Neuronal stem cell (in vitro differentiated cells): Measurements from ENCODE around the gene NAA38.

ENCODE experiments used
- DNase-seq: peaks from one replicate; pipeline ENCODE4 v3.0.0-alpha.2; 2013; ENCODE audit warnings: low spot score
- H2AFZ ChIP-seq: one replicate; pipeline ENCODE4 v1.6.1; 2013; ENCODE audit warnings: mild to moderate bottlenecking, low read length, inconsistent platforms
- H2AK5ac ChIP-seq: 2 replicates; pipeline ENCODE4 v1.6.1; 2013; ENCODE audit warnings: low read depth, mild to moderate bottlenecking, inconsistent platforms, low read length, moderate library complexity, mixed read lengths
- H2BK120ac ChIP-seq: 2 replicates; pipeline ENCODE4 v1.6.1; 2013; ENCODE audit warnings: low read depth, mild to moderate bottlenecking, inconsistent platforms, low read length, moderate library complexity, mixed read lengths
- H2BK12ac ChIP-seq: one replicate; pipeline ENCODE4 v1.6.1; 2013; ENCODE audit warnings: low read length, inconsistent platforms
- H2BK15ac ChIP-seq: 2 replicates; pipeline ENCODE4 v1.6.1; 2013; ENCODE audit warnings: mild to moderate bottlenecking, low read length, inconsistent platforms, mixed read lengths
- H2BK5ac ChIP-seq: one replicate; pipeline ENCODE4 v1.6.1; 2013; ENCODE audit warnings: inconsistent platforms, mild to moderate bottlenecking, low read length, moderate library complexity
- H3K14ac ChIP-seq: one replicate; pipeline ENCODE4 v1.6.1; 2013; ENCODE audit warnings: low read length, inconsistent platforms
- H3K18ac ChIP-seq: 2 replicates; pipeline ENCODE4 v1.6.1; 2013; ENCODE audit warnings: low read length, inconsistent platforms
- H3K23ac ChIP-seq: 2 replicates; pipeline ENCODE4 v1.6.1; 2013; ENCODE audit warnings: low read depth, mild to moderate bottlenecking, mixed read lengths, low read length, inconsistent platforms; ENCODE audit not compliant: poor library complexity
- H3K27ac ChIP-seq: replicated peaks from 3 replicates; pipeline ENCODE4 v1.5.1; 2013; ENCODE audit warnings: low read length, inconsistent platforms
- H3K27me3 ChIP-seq, 3 experiments: 2 replicates each; pipeline ENCODE4 v1.6.1; 2013; ENCODE audit warnings: low read length in 3 of 3, mild to moderate bottlenecking in 2 of 3, inconsistent platforms in 1 of 3, low read depth in 1 of 3, mixed read lengths in 1 of 3, moderate library complexity in 1 of 3; ENCODE audit not compliant: control insufficient read depth in 3 of 3, insufficient read depth in 3 of 3
- H3K36me3 ChIP-seq, 2 donors: replicated peaks in 1 of 2; 2 replicates each; pipeline ENCODE4 v1.6.1; 2013; ENCODE audit warnings: low read length in 2 of 2; ENCODE audit not compliant: control insufficient read depth in 2 of 2, insufficient read depth in 2 of 2
- H3K4ac ChIP-seq: 2 replicates; pipeline ENCODE4 v1.6.1; 2013; ENCODE audit warnings: inconsistent platforms, mild to moderate bottlenecking, low read length, moderate library complexity
- H3K4me1 ChIP-seq, 2 donors: 1 replicate in 1 of 2; 2 replicates in 1 of 2; pipeline ENCODE4 v1.6.1; 2013; ENCODE audit warnings: low read length in 2 of 2, low read depth in 1 of 2; ENCODE audit not compliant: control insufficient read depth in 2 of 2, insufficient read depth in 1 of 2
- H3K4me2 ChIP-seq: one replicate; pipeline ENCODE4 v1.6.1; 2013; ENCODE audit warnings: mild to moderate bottlenecking, low read length, inconsistent platforms; ENCODE audit not compliant: insufficient read depth, poor library complexity, severe bottlenecking
- H3K4me3 ChIP-seq, 2 donors: 2 replicates each; pipeline ENCODE4 v1.5.1; 2013; ENCODE audit warnings: low read length in 2 of 2, mild to moderate bottlenecking in 2 of 2, inconsistent platforms in 1 of 2, moderate library complexity in 1 of 2
- H3K79me1 ChIP-seq: one replicate; pipeline ENCODE4 v1.6.1; 2013; ENCODE audit warnings: low read depth, mild to moderate bottlenecking, inconsistent platforms, low read length, moderate library complexity
- H3K9ac ChIP-seq: one replicate; pipeline ENCODE4 v1.6.1; 2013; ENCODE audit warnings: mild to moderate bottlenecking, low read depth, low read length, inconsistent platforms; ENCODE audit not compliant: poor library complexity
- H3K9me3 ChIP-seq, 2 donors: replicated peaks in 1 of 2; 2 replicates each; pipeline versions ENCODE3 to v1.6.1; 2013; ENCODE audit warnings: low read length in 2 of 2, mild to moderate bottlenecking in 2 of 2, inconsistent platforms in 1 of 2, low read depth in 1 of 2, mixed read lengths in 1 of 2, moderate library complexity in 1 of 2; ENCODE audit not compliant: control insufficient read depth in 2 of 2, insufficient read depth in 1 of 2
- H4K8ac ChIP-seq: one replicate; pipeline ENCODE4 v1.6.1; 2013; ENCODE audit warnings: low read depth, mild to moderate bottlenecking, inconsistent platforms, low read length, moderate library complexity
- H4K91ac ChIP-seq: one replicate; pipeline ENCODE4 v1.6.1; 2013; ENCODE audit warnings: low read length, low read depth, mild to moderate bottlenecking, inconsistent platforms; ENCODE audit not compliant: poor library complexity
- WGBS, 2 donors: extraction: QIAGEN DNeasy Blood & Tissue Kit; methylation state at CpG; one replicate each; pipeline ENCODE4 v1.1.7; 2013; ENCODE audit warnings: missing lambda C conversion rate in 2 of 2, mixed read lengths in 1 of 2; ENCODE audit not compliant: insufficient read length in 2 of 2, insufficient replicate concordance in 1 of 2; ENCODE audit errors: extremely low coverage in 2 of 2; 5-methylcytosine and 5-hydroxymethylcytosine counted together

NAA38 gene

DNA sequence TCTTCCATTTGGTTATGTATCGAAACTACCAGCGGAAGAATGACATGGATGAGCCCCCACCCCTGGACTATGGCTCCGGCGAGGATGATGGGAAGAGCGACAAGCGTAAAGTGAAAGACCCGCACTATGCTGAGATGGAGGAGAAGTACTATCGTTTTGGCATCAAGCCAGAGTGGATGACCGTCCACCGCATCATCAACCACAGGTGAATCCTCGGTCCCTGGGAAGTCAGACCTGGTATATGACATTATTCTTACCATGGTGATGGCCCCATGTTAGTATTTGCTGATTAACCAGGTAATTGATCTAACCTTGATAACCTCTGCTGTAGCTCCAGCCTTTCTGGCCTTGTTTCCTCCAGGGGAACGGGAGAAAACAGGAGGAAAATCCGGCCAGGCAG lies 39.7 kb upstream of the NAA38 start:
- H3K4me2 ChIP-seq, result no peak overlapping the region
- H2AK5ac ChIP-seq, result no peak overlapping the region
- H3K23ac ChIP-seq, result no peak overlapping the region
- H4K8ac ChIP-seq, result no peak overlapping the region
- no peaks in the 10 kb centered on the region for H3K9me3 ChIP-seq
- no peaks in the 10 kb centered on the region for H3K27me3 ChIP-seq
- H2BK12ac ChIP-seq, result no peak overlapping the region
- H2BK15ac ChIP-seq, result no peak overlapping the region
- H3K18ac ChIP-seq, result no peak overlapping the region
- H3K27ac ChIP-seq, result no peak overlapping the region
- H2BK120ac ChIP-seq, result no peak overlapping the region
- no peak for DNase-seq
- no peak overlapping the region for H3K14ac ChIP-seq
- H2AFZ ChIP-seq, result no peak overlapping the region
- WGBS, 2 donors, result no CpG with 5 or more reads among the region's 13 CpGs
- H3K4me3 ChIP-seq, result no peak overlapping the region
- H3K4me1 ChIP-seq, result no peaks in the 10 kb centered on the region
- H2BK5ac ChIP-seq, result no peak overlapping the region
- no peak overlapping the region for H3K9ac ChIP-seq
- H3K4ac ChIP-seq, result no peak overlapping the region
- H4K91ac ChIP-seq, result no peak overlapping the region
- H3K36me3 ChIP-seq, result peaks cover 16 to 89% of the 10 kb centered on the region in 2 donors
- no peaks in the 10 kb centered on the region for H3K79me1 ChIP-seq

DNA sequence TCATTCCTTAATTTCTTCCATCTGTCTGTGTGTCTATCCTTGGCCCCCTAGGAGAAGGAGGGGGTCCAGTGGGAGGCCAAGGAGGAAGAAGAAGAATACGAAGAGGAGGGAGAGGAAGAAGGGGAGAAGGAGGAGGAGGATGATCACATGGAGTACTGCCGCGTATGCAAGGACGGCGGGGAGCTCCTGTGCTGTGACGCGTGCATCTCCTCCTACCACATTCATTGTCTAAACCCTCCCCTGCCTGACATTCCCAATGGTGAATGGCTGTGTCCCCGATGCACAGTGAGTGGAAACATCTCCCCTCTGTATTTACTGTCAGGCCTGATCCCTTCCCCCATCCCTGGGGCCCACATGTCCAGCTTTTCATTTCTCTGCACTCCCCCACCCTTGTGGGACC lies 37.5 kb upstream of the NAA38 start:
- Histone ChIP-seq H3K27ac (no peak overlapping the region), H2BK5ac (no peak overlapping the region), H3K4me3 (no peak overlapping the region), H4K91ac (no peak overlapping the region), H2AK5ac (no peak overlapping the region), H2AFZ (no peak overlapping the region), H3K9me3 (no peaks in the 10 kb centered on the region), H3K9ac (no peak overlapping the region), H3K4me2 (no peak overlapping the region), H3K23ac (no peak overlapping the region), H3K14ac (no peak overlapping the region), H2BK120ac (no peak overlapping the region), H3K18ac (no peak overlapping the region), H3K27me3 (no peaks in the 10 kb centered on the region), H4K8ac (no peak overlapping the region), H2BK12ac (no peak overlapping the region), H2BK15ac (no peak overlapping the region), H3K4ac (no peak overlapping the region), H3K4me1 (peaks cover under 1 to 1% of the 10 kb centered on the region in 2 donors), H3K36me3 (peaks cover 19 to 90% of the 10 kb centered on the region in 2 donors), H3K79me1 (no peaks in the 10 kb centered on the region)
- DNase-seq, result no peak
- WGBS, 2 donors, result no CpG with 5 or more reads among the region's 8 CpGs

DNA sequence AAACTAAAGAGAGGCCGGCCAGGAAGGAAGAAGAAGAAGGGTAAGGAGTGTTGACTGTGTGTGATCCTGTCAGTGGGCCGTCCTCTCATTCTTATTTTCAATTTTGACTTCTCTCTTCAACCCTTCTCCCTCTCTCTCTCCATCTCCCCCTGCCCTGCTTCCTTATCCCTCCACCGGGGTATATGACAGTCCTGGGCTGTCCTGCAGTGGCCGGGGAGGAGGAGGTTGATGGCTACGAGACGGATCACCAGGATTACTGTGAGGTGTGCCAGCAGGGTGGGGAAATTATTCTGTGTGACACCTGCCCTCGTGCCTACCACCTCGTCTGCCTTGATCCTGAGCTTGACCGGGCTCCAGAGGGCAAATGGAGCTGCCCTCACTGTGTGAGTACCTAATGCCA lies 36.9 kb upstream of the NAA38 start:
- no peak overlapping the region for H2BK120ac ChIP-seq
- no peak overlapping the region for H3K9ac ChIP-seq
- H2BK5ac ChIP-seq, result no peak overlapping the region
- H3K4me3 ChIP-seq, result no peak overlapping the region
- H3K23ac ChIP-seq, result no peak overlapping the region
- H3K9me3 ChIP-seq, result no peaks in the 10 kb centered on the region
- no peak overlapping the region for H3K18ac ChIP-seq
- no peak overlapping the region for H3K14ac ChIP-seq
- H3K79me1 ChIP-seq, result no peaks in the 10 kb centered on the region
- no peak for DNase-seq
- H2AK5ac ChIP-seq, result no peak overlapping the region
- H2BK15ac ChIP-seq, result no peak overlapping the region
- H2AFZ ChIP-seq, result no peak overlapping the region
- H3K4ac ChIP-seq, result no peak overlapping the region
- H3K27me3 ChIP-seq, result no peaks in the 10 kb centered on the region
- no CpG with 5 or more reads among the region's 9 CpGs for WGBS, 2 donors
- H2BK12ac ChIP-seq, result no peak overlapping the region
- peaks cover 16 to 87% of the 10 kb centered on the region in 2 donors for H3K36me3 ChIP-seq
- no peak overlapping the region for H4K8ac ChIP-seq
- no peak overlapping the region for H4K91ac ChIP-seq
- H3K27ac ChIP-seq, result no peak overlapping the region
- H3K4me1 ChIP-seq, result peaks cover 5 to 7% of the 10 kb centered on the region in 2 donors
- no peak overlapping the region for H3K4me2 ChIP-seq

DNA sequence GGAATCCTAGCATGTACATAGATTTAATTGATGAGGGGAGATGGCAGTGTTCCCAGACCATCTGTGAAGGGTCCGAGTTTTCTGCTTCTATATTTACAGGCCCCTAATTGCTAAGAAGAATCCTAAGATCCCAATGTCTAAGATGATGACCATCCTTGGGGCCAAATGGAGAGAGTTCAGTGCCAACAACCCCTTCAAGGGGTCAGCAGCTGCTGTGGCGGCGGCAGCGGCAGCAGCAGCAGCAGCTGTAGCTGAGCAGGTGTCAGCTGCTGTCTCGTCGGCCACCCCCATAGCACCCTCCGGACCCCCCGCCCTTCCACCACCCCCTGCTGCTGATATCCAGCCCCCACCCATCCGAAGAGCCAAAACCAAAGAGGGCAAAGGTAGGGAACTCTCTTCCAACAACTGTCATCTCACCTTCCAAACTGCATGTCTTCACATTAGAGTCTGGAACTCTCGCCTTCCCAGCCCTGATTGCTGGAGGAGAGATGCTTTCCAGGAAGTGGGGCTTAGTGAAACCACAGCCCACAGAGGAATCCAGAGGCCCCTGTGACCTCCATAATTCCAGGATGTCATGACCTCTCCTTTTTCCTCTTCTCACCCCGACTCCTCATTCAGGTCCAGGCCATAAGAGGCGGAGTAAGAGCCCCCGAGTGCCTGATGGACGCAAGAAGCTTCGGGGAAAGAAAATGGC lies 36.0 kb upstream of the NAA38 start:
- Histone ChIP-seq H3K18ac (no peak overlapping the region), H2BK12ac (no peak overlapping the region), H2AK5ac (no peak overlapping the region), H2BK15ac (no peak overlapping the region), H2AFZ (no peak overlapping the region), H3K36me3 (peaks cover 14 to 78% of the 10 kb centered on the region in 2 donors), H4K8ac (no peak overlapping the region), H3K23ac (no peak overlapping the region), H2BK5ac (no peak overlapping the region), H3K14ac (no peak overlapping the region), H3K4ac (no peak overlapping the region), H3K9me3 (no peaks in the 10 kb centered on the region), H2BK120ac (no peak overlapping the region), H3K4me2 (no peak overlapping the region), H3K27ac (no peak overlapping the region), H3K9ac (no peak overlapping the region), H3K4me1 (peaks cover 13 to 16% of the 10 kb centered on the region in 2 donors), H4K91ac (no peak overlapping the region), H3K4me3 (no peak overlapping the region), H3K79me1 (no peaks in the 10 kb centered on the region), H3K27me3 (no peaks in the 10 kb centered on the region)
- no peak for DNase-seq
- WGBS, 2 donors, result no CpG with 5 or more reads among the region's 15 CpGs
